GM06990 (cell line): ENCODE results near the gene MORC2.

ENCODE experiments used
- DNase-seq: peaks from one replicate; pipeline ENCODE4 v3.0.0-alpha.2; 2011; ENCODE audit not compliant: insufficient read length; ENCODE audit errors: extremely low read depth
- H3K27me3 ChIP-seq: replicated peaks from 2 replicates; pipeline ENCODE4 v1.6.0; 2011; ENCODE audit warnings: low read length; ENCODE audit not compliant: control insufficient read depth, insufficient read depth
- H3K36me3 ChIP-seq: 2 replicates; pipeline ENCODE4 v1.5.1; 2011; ENCODE audit warnings: low read length; ENCODE audit not compliant: control insufficient read depth, insufficient read depth
- H3K4me3 ChIP-seq: replicated peaks from 2 replicates; pipeline ENCODE4 v1.5.1; 2011; ENCODE audit warnings: low read depth, mild to moderate bottlenecking, control low read depth, low read length
- TF ChIP-seq, protein P1 (sequence below): IDR thresholded peaks from 2 replicates; pipeline ENCODE4 v1.5.1; 2011; ENCODE audit warnings: low read length, control low read depth, mild to moderate bottlenecking, inconsistent platforms; ENCODE audit not compliant: insufficient read depth, poor library complexity, severe bottlenecking

The MORC2 gene

DNA sequence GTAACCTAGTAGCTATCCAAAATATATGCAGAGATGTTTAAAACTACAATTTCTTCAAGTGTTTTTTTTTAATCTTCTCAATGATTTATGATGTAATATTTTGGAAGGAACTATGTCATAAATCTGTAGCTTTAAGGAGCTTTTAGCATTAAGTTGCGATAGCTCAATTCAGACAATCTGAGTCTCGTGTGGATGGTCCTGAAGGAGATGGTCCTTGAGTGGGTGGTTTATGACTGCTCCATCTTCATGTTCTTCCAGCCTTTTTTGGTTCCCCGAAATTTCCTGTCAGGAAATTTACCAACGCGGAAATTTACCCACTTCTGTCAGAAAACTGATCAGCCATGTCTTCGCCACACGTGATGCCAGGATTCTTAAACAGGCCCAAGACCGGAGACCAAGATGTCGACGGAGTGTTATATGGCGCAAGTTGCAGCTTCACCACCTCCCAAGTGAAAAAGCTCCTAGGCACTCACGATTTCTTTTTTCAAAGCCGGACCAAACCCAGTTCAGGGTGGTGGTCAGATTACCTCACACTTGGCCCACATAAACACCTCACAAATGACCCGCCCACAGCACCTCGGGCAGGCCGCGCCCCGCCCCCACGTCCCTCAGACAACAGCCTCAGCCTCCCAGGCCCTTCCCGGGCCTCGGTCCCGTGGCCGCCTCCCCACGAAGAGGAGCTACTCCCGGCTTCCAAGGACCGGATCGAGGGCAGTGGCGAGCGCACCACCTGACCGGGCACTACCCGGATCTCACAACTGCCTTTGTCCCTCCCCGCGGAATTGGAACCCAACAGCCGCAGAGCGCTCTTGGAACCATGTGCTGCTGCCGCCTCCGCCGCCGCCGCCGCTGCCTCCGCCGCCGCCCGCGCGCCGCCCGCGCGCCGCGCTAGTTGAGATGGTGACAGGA, at the start of gene MORC2:
Gene MORC2 (minus strand): TSS at position 760 of the 909 bp plus-strand sequence. CDS start 885 bp downstream, outside the sequence.
- TF ChIP-seq, protein P1, sequence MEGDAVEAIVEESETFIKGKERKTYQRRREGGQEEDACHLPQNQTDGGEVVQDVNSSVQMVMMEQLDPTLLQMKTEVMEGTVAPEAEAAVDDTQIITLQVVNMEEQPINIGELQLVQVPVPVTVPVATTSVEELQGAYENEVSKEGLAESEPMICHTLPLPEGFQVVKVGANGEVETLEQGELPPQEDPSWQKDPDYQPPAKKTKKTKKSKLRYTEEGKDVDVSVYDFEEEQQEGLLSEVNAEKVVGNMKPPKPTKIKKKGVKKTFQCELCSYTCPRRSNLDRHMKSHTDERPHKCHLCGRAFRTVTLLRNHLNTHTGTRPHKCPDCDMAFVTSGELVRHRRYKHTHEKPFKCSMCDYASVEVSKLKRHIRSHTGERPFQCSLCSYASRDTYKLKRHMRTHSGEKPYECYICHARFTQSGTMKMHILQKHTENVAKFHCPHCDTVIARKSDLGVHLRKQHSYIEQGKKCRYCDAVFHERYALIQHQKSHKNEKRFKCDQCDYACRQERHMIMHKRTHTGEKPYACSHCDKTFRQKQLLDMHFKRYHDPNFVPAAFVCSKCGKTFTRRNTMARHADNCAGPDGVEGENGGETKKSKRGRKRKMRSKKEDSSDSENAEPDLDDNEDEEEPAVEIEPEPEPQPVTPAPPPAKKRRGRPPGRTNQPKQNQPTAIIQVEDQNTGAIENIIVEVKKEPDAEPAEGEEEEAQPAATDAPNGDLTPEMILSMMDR, result no peak
- Histone ChIP-seq H3K36me3 (peaks cover 8% of the 10 kb centered on the region), H3K27me3 (no peaks in the 10 kb centered on the region), H3K4me3 (peak within 1 kb of the TSS; percentile 79)
- no peak for DNase-seq

DNA sequence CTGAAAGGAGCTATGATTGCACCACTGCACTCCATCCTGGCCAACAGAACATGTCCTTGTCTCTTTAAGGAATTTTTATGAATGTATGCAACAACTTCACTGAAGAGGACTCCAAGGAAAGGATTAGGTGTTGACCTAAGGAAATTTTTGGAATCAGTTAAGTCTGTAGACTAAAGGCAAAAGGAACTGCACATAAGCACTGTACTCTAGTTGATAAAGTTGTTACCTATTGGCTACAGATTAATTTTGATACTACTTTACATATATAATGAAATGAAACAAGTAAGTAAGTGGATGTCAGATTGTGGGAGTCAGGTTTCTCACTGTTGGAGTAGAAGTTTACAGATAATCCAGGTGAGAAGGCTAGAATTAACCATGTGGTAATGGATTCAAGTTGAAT, 37.0 kb upstream of the MORC2 start:
- no peak overlapping the region for H3K4me3 ChIP-seq
- no peaks in the 10 kb centered on the region for H3K27me3 ChIP-seq
- TF ChIP-seq, protein P1, result no peak
- H3K36me3 ChIP-seq, result no peaks in the 10 kb centered on the region
- no peak for DNase-seq

DNA sequence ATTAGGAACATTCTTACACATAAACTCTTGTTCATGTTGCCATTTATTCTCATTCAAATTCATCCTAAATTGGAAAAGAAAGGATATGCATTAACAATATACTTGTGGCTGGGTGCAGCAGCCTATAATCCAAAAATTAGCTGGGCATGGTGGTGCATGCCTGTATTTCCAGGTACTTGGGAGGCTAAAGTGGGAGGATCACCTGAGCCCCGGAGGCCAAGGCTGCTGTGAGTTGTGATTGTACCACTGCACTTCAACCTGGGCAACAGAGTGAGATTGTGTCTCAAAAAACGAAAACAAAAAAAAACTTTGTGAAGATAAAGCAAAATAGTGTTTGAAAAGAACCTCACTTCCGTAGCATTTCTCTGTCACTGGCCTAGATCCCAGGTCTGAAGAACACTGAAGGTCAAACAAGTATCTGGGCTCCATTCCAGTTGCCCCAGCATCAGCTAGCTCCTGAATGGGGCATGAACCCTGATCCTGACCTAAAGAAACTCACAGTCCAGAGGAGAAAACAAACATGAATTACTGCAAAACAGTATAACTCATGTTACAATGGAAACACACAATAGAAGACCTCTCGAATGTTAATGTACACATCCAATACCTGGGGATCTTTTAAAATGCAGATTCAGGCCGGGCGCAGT, 32.7 kb upstream of the MORC2 start:
- no peak overlapping the region for H3K4me3 ChIP-seq

DNA sequence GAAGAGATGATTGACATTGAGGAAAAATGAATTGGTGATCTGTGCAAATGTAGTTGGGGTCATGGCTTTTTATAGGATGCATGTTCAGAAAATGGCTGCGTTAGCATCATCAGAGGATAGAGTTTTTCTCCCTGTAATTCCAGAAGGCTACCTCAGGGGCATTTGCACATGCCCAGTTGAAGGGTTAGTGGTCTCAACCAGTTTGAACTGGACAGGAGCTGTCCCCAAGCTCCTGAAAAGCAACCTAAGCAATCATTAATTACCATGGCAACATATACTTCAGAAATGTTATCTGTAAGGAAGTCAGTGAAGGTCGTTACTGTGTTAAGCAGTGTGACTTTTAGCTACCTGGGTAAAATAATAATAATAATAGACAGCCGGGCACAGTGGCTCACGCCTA, 29.8 kb upstream of the MORC2 start:
- TF ChIP-seq, protein P1, result no peak
- H3K36me3 ChIP-seq, result no peaks in the 10 kb centered on the region
- DNase-seq, result no peak

More for the DNA sequence above, 32.7 kb upstream of the MORC2 start:
- Histone ChIP-seq H3K27me3 (no peaks in the 10 kb centered on the region), H3K36me3 (no peaks in the 10 kb centered on the region)
- TF ChIP-seq, protein P1, result no peak
- no peak for DNase-seq

DNA sequence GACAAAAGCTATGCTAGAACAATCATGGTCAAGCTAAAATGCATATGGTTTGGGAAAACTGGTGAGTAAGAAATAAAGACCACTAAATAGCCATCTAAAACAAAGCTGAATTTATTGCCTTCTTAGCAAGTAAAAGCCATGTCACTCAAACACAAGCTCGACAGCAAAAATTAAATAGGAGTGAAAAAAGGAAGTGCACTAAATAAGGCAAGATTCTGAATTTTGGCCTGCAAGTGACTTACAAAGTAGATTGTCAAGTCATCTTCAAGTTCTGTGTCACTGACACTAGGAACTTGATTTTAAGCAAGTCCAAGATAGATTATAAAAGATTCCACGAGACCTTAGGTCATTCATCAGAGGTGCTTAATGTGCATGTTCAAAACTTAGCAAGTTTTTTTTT, 27.9 kb upstream of the MORC2 start:
- TF ChIP-seq, protein P1, result no peak
- H3K27me3 ChIP-seq, result no peaks in the 10 kb centered on the region
- DNase-seq, result no peak

More for the DNA sequence above, 29.8 kb upstream of the MORC2 start:
- H3K27me3 ChIP-seq, result no peaks in the 10 kb centered on the region
- H3K4me3 ChIP-seq, result no peak overlapping the region

More for the DNA sequence above, 27.9 kb upstream of the MORC2 start:
- no peaks in the 10 kb centered on the region for H3K36me3 ChIP-seq
- no peak overlapping the region for H3K4me3 ChIP-seq
